GM12878 (cell line): Measurements from ENCODE around the gene SLC52A3. TPM values are rescaled to one million over a fixed set of nuclear protein-coding genes. Genes with fewer than 3 reads are reported as not detected.

ENCODE experiments used
- ATAC-seq: fragments of 200-7000 bp; cut with Tn5 transposase; 3 replicates; pipeline ENCODE4 v1.9.1; 2020; ENCODE audit warnings: mild to moderate bottlenecking, moderate library complexity
- BruUV-seq: library from RNA; stranded (reverse); fragments of 400-500 nt; replicated peaks from 2 replicates; lab custom pipeline; 2021; lab: Mats Ljungman, UMichigan
- CTCF ChIA-PET: fragments of 300-600 bp; sonication (Branson Sonifier 250); formaldehyde crosslinking; extraction: SDS; loops from one replicate; lab custom pipeline; 2021; ENCODE audit warnings: inconsistent platforms; lab: Yijun Ruan, JAX
- POLR2A ChIA-PET: fragments of 350-600 bp; formaldehyde crosslinking; extraction: SDS; loops from one replicate; lab custom pipeline; 2021; ENCODE audit warnings: inconsistent platforms; lab: Charles Lee
- RAD21 ChIA-PET: fragments of 300-600 bp; sonication (Branson Sonifier 250); formaldehyde crosslinking; loops from one replicate; lab custom pipeline; 2023; ENCODE audit warnings: antibody characterized with exemption; ENCODE audit not compliant: unreplicated experiment; lab: Charles Lee
- SMC1A ChIA-PET: fragments of 300-600 bp; sonication (Branson Sonifier 250); formaldehyde crosslinking; loops from one replicate; lab custom pipeline; 2023; ENCODE audit not compliant: unreplicated experiment, uncharacterized antibody; lab: Charles Lee
- DNase-seq: peaks from one replicate; pipeline ENCODE4 v3.0.0-alpha.2; 2011; ENCODE audit warnings: low read depth, low spot score
- FAIRE-seq: peaks from 3 replicates; lab custom pipeline; 2011; peaks lifted over from hg19 to GRCh38; lab: Jason Lieb, UNC
- H2AFZ ChIP-seq: 2 replicates; pipeline ENCODE4 v1.6.0; 2011; ENCODE audit warnings: low read depth, low read length, control low read depth; ENCODE audit not compliant: control insufficient read depth
- H3K27ac ChIP-seq: 2 replicates; pipeline ENCODE4 v1.5.1; 2011; ENCODE audit warnings: control low read depth; ENCODE audit not compliant: control insufficient read depth, insufficient read depth
- H3K27me3 ChIP-seq, 2 experiments: replicated peaks in 1 of 2; 2 replicates each; pipeline versions ENCODE4 v1.6.0 to v1.6.1; 2011; ENCODE audit warnings: low read length in 1 of 2; ENCODE audit not compliant: control insufficient read depth in 2 of 2, insufficient read depth in 2 of 2
- H3K36me3 ChIP-seq, 2 experiments: 2 replicates each; pipeline ENCODE4 v1.5.1; 2011; ENCODE audit warnings: low read length in 1 of 2; ENCODE audit not compliant: control insufficient read depth in 2 of 2, insufficient read depth in 2 of 2
- H3K4me1 ChIP-seq: 2 replicates; pipeline ENCODE4 v1.6.1; 2011; ENCODE audit warnings: mild to moderate bottlenecking, low read length, moderate library complexity, mixed read lengths; ENCODE audit not compliant: control insufficient read depth, insufficient read depth
- H3K4me2 ChIP-seq: 2 replicates; pipeline ENCODE4 v1.6.0; 2011; ENCODE audit warnings: control low read depth; ENCODE audit not compliant: control insufficient read depth, insufficient read depth
- H3K4me3 ChIP-seq: fragments of 200-600 bp; sonication (generic); 2 replicates; pipeline ENCODE4 v1.5.1; 2016
- H3K79me2 ChIP-seq: 2 replicates; pipeline ENCODE4 v1.6.0; 2011; ENCODE audit warnings: low read length; ENCODE audit not compliant: control insufficient read depth, insufficient read depth
- H3K9ac ChIP-seq: 2 replicates; pipeline ENCODE4 v1.8.0; 2011; ENCODE audit warnings: low read length, control low read depth, mixed read lengths; ENCODE audit not compliant: control insufficient read depth, insufficient read depth
- H3K9me3 ChIP-seq: replicated peaks from 3 replicates; pipeline ENCODE4 v1.5.1; 2011; ENCODE audit warnings: mild to moderate bottlenecking, low read length; ENCODE audit not compliant: control insufficient read depth, insufficient read depth
- H4K20me1 ChIP-seq: 2 replicates; pipeline ENCODE4 v1.6.0; 2011; ENCODE audit not compliant: control insufficient read depth, insufficient read depth
- CBX5 ChIP-seq: sonication (generic); IDR thresholded peaks from 2 replicates; pipeline ENCODE4 v1.6.1; 2016; ENCODE audit warnings: low read depth, moderate library complexity, mild to moderate bottlenecking, inconsistent platforms
- CHD2 ChIP-seq: IDR thresholded peaks from 2 replicates; pipeline ENCODE4 v1.6.1; 2011; ENCODE audit warnings: low read depth, low read length, improper control_type of control experiment, borderline replicate concordance
- GABPA ChIP-seq: IDR thresholded peaks from 2 replicates; pipeline ENCODE4 v1.6.1; 2014; ENCODE audit warnings: antibody characterized with exemption, low read depth, mild to moderate bottlenecking, inconsistent platforms
- IRF3 ChIP-seq: fragments of 450-650 bp; IDR thresholded peaks from 2 replicates; pipeline ENCODE4 v1.6.1; 2014; ENCODE audit warnings: mild to moderate bottlenecking
- KLF5 ChIP-seq: fragments of 450-650 bp; IDR thresholded peaks from 2 replicates; pipeline ENCODE4 v1.6.1; 2014; ENCODE audit warnings: mild to moderate bottlenecking; ENCODE audit not compliant: partially characterized antibody
- NFIC ChIP-seq: IDR thresholded peaks from 2 replicates; pipeline ENCODE4 v1.6.1; 2012; ENCODE audit warnings: low read depth, mild to moderate bottlenecking, inconsistent platforms, low read length, moderate library complexity
- POLR2A ChIP-seq: IDR thresholded peaks from 2 replicates; pipeline ENCODE4 v1.6.1; 2011; ENCODE audit warnings: low read depth, mild to moderate bottlenecking, low read length
- RCOR1 ChIP-seq: conservative IDR thresholded peaks from 2 replicates; pipeline ENCODE4 v1.6.1; 2012; ENCODE audit warnings: low read depth, low read length, improper control_type of control experiment
- REST ChIP-seq: IDR thresholded peaks from 2 replicates; pipeline ENCODE4 v1.6.1; 2012; ENCODE audit warnings: mild to moderate bottlenecking, low read depth, low read length
- SMAD5 ChIP-seq: IDR thresholded peaks from 2 replicates; pipeline ENCODE4 v1.6.1; 2016; ENCODE audit warnings: antibody characterized with exemption, low read depth
- SREBF1 ChIP-seq: IDR thresholded peaks from 2 replicates; pipeline ENCODE4 v1.6.1; 2012; ENCODE audit warnings: mild to moderate bottlenecking, low read length
- TAF1 ChIP-seq: IDR thresholded peaks from 2 replicates; pipeline ENCODE4 v1.6.1; 2011; ENCODE audit warnings: mild to moderate bottlenecking, low read depth, low read length, borderline replicate concordance
- YBX1 ChIP-seq: fragments of 450-650 bp; IDR thresholded peaks from 2 replicates; pipeline ENCODE4 v1.6.1; 2016; ENCODE audit warnings: antibody characterized with exemption
- ZNF217 ChIP-seq: fragments of 450-650 bp; IDR thresholded peaks from 2 replicates; pipeline ENCODE4 v1.6.1; 2017; ENCODE audit warnings: antibody characterized with exemption, mild to moderate bottlenecking
- WGBS: methylation state at CpG from one replicate; pipeline ENCODE4 v1.1.6; 2016; ENCODE audit warnings: low lambda C conversion rate; ENCODE audit not compliant: insufficient replicate concordance, insufficient coverage; ENCODE audit errors: missing lambda C conversion rate; 5-methylcytosine and 5-hydroxymethylcytosine counted together
- in situ Hi-C: fragments of 300-500 bp; cut with MboI; formaldehyde crosslinking; loops from 9 replicates; pipeline ENCODE4 v1.14.3; 2018; ENCODE audit warnings: mixed read lengths
- intact Hi-C: fragments of 100-400 bp; cut with micrococcal nuclease; formaldehyde crosslinking; loops from one replicate; pipeline ENCODE4 v1.14.2; 2022; ENCODE audit not compliant: unreplicated experiment
- polyA plus RNA-seq, 11 experiments: library from polyadenylated mRNA; depleted of rRNA in 4 of 11; unstranded in 6 of 11; stranded (reverse) in 5 of 11; fragments of >200 nt; fragmentation: Nextera tagmentation in 4 of 11; fragmentation: Illumina TruSeq in 1 of 11; extraction: Ambion mirVana in 4 of 11; extraction: Trizol in 1 of 11; gene quantifications; 1 replicate in 1 of 11; 2 replicates in 10 of 11; pipeline versions ENCODE4 v1.2.1 to v1.2.3, GENCODE V29; 2011 to 2016; ENCODE audit warnings: inconsistent platforms in 2 of 11, missing spikeins in 2 of 11, low read depth in 1 of 11
- total RNA-seq, 4 experiments: library from RNA; depleted of rRNA in 3 of 4; stranded (reverse); fragments of >200 nt in 3 of 4; fragmentation: Illumina TruSeq in 1 of 4; extraction: Trizol in 1 of 4; gene quantifications; 2 replicates each; pipeline versions ENCODE4 v1.2.1 to v1.2.3, GENCODE V29; 2013 to 2021

The SLC52A3 gene
- total and polyA plus RNA-seq, 10 of the 15 experiments (the other 5 are each of a cell fraction or from before 2014, with no cell fraction given) = not detected

GRCh38 chr20:766906-767305 lies 1.4 kb downstream of the SLC52A3 start:
- ChIA-PET RAD21 (no interaction called here), POLR2A (no interaction called here), CTCF (no interaction called here), SMC1A (no interaction called here)
- Histone ChIP-seq H3K4me2 (no peak overlapping the region), H3K27ac (no peak overlapping the region), H3K4me1 (no peaks in the 10 kb centered on the region), H3K9me3 (no peaks in the 10 kb centered on the region; the same call in 2 of the 3 replicates), H3K27me3 (no peaks in the 10 kb centered on the region; a peak in 1 of 4 replicates), H3K4me3 (no peak overlapping the region), H4K20me1 (no peaks in the 10 kb centered on the region), H3K9ac (no peak overlapping the region), H3K79me2 (no peaks in the 10 kb centered on the region), H2AFZ (no peak overlapping the region), H3K36me3 (no peaks in the 10 kb centered on the region)
- WGBS = 48% methylated on average over 1 of the region's 1 CpG
- in situ Hi-C loops = no loop called here
- no peak for FAIRE-seq
- TF ChIP-seq SMAD5 (no peak), ZNF217 (no peak), KLF5 (no peak), TAF1 (no peak), POLR2A (no peak), CHD2 (no peak), NFIC (no peak), SREBF1 (no peak), GABPA (no peak)
- ATAC-seq = no peak
- no peak for DNase-seq
- no TSS peak for BruUV-seq
- intact Hi-C loops = no loop called here

GRCh38 chr20:764255-764654 lies 4.0 kb downstream of the SLC52A3 start:
- no peaks in the 10 kb centered on the region for H4K20me1 ChIP-seq
- H3K27me3 ChIP-seq = no peaks in the 10 kb centered on the region; a peak in 1 of 4 replicates
- FAIRE-seq = no peak
- in situ Hi-C loops (no loop called here), intact Hi-C loops (no loop called here)
- ChIA-PET POLR2A (no interaction called here), SMC1A (no interaction called here), CTCF (no interaction called here), RAD21 (no interaction called here)
- H3K36me3 ChIP-seq = no peaks in the 10 kb centered on the region
- ATAC-seq = peak; percentile 45; the same call in 2 of the 3 replicates
- no peak overlapping the region for H3K9ac ChIP-seq
- WGBS = 0% methylated on average over 3 of the region's 3 CpGs
- no peak overlapping the region for H2AFZ ChIP-seq
- no peak for DNase-seq
- TF ChIP-seq RCOR1 (no peak), YBX1 (no peak), CBX5 (no peak), REST (no peak), IRF3 (no peak)
- no peak overlapping the region for H3K27ac ChIP-seq
- no peaks in the 10 kb centered on the region for H3K79me2 ChIP-seq
- H3K4me1 ChIP-seq = no peaks in the 10 kb centered on the region
- no peaks in the 10 kb centered on the region for H3K9me3 ChIP-seq
- no TSS peak for BruUV-seq
- H3K4me3 ChIP-seq = no peak overlapping the region
- H3K4me2 ChIP-seq = no peak overlapping the region
